Activated CD8-positive, alpha-beta memory T cell treated with anti-CD3 and anti-CD28 coated beads for 1 hour (primary cell): ENCODE data around the gene COL4A4.

Experiments used
- DNase-seq, 2 donors: peaks; one replicate each; pipeline ENCODE4 v3.0.0-alpha.2; 2020; ENCODE audit warnings: low read depth in 1 of 2; ENCODE audit errors: extremely low read depth in 1 of 2

Gene COL4A4

GRCh38 chr2:227035711-227036367 is 128.2 kb downstream of the COL4A4 start:
- no peak for DNase-seq

- no peak for DNase-seq
These were observed 130.4 kb downstream of the COL4A4 start for GRCh38 chr2:227033471-227034148.

- no peak for DNase-seq
These were observed 132.6 kb downstream of the COL4A4 start for GRCh38 chr2:227031379-227031778.

GRCh38 chr2:227030789-227031188 is 133.2 kb downstream of the COL4A4 start:
- no peak for DNase-seq

- no peak for DNase-seq
These were observed 134.4 kb downstream of the COL4A4 start for GRCh38 chr2:227029426-227030105.

- DNase-seq: no peak
These were observed 138.5 kb downstream of the COL4A4 start for GRCh38 chr2:227025510-227025909.

GRCh38 chr2:227022608-227023007 is 141.4 kb downstream of the COL4A4 start:
- DNase-seq: no peak

- no peak for DNase-seq
These were observed 143.6 kb downstream of the COL4A4 start for GRCh38 chr2:227020416-227020815.

GRCh38 chr2:227016894-227017293 is 147.1 kb downstream of the COL4A4 start:
- no peak for DNase-seq

- no peak for DNase-seq
These were observed 150.1 kb downstream of the COL4A4 start for GRCh38 chr2:227013881-227014280.

GRCh38 chr2:227013330-227013729 is 150.7 kb downstream of the COL4A4 start:
- no peak for DNase-seq

- no peak for DNase-seq
These were observed 153.6 kb downstream of the COL4A4 start for GRCh38 chr2:227010433-227010832.

GRCh38 chr2:227007940-227008339 is 156.1 kb downstream of the COL4A4 start:
- DNase-seq: no peak

- DNase-seq: no peak
These were observed 156.9 kb downstream of the COL4A4 start for GRCh38 chr2:227007148-227007547.

- DNase-seq: no peak
These were observed 157.7 kb downstream of the COL4A4 start for GRCh38 chr2:227006189-227006897.

GRCh38 chr2:227004482-227004881 is 159.5 kb downstream of the COL4A4 start:
- DNase-seq: no peak

- DNase-seq: no peak
These were observed 163.9 kb downstream of the COL4A4 start for GRCh38 chr2:227000123-227000522.

GRCh38 chr2:226999661-227000060 is 164.3 kb downstream of the COL4A4 start:
- no peak for DNase-seq

- DNase-seq: no peak
These were observed 168.4 kb downstream of the COL4A4 start for GRCh38 chr2:226995625-226996041.

GRCh38 chr2:226994775-226995174 is 169.2 kb downstream of the COL4A4 start:
- no peak for DNase-seq

GRCh38 chr2:226993171-226993570 is 170.8 kb downstream of the COL4A4 start:
- DNase-seq: no peak
